Neutrophil (primary cell): ENCODE data around the gene TPSG1.
"Not testable (repeated sequence)": the region's sequence is repeated elsewhere in the genome, so short reads cannot be mapped to it uniquely, and the experiment has no call there.

ENCODE experiments used
- H3K27ac ChIP-seq: fragments of 200-600 bp; sonication (generic); 2 replicates; pipeline ENCODE4 v1.5.1; 2016; ENCODE audit warnings: mild to moderate bottlenecking, moderate library complexity
- H3K27me3 ChIP-seq: fragments of 200-600 bp; sonication (generic); 2 replicates; pipeline ENCODE4 v1.6.0; 2016; ENCODE audit warnings: mild to moderate bottlenecking
- H3K36me3 ChIP-seq: fragments of 200-600 bp; sonication (generic); 2 replicates; pipeline ENCODE4 v1.5.1; 2017
- H3K4me1 ChIP-seq, 2 experiments: fragments of 200-600 bp in 1 of 2; sonication (generic) in 1 of 2; 1 replicate in 1 of 2; 2 replicates in 1 of 2; pipeline versions ENCODE4 v1.5.1 to v1.6.1; 2013 to 2016; ENCODE audit warnings: low read depth in 1 of 2, low read length in 1 of 2, mild to moderate bottlenecking in 1 of 2, moderate library complexity in 1 of 2; ENCODE audit not compliant: control insufficient read depth in 1 of 2, insufficient read depth in 1 of 2
- H3K4me3 ChIP-seq, 2 experiments: fragments of 200-600 bp in 1 of 2; sonication (generic) in 1 of 2; 1 replicate in 1 of 2; 2 replicates in 1 of 2; pipeline ENCODE4 v1.5.1; 2013 to 2016; ENCODE audit warnings: low read depth in 1 of 2, low read length in 1 of 2, mild to moderate bottlenecking in 1 of 2, moderate library complexity in 1 of 2
- H3K9me3 ChIP-seq: fragments of 200-600 bp; sonication (generic); 2 replicates; pipeline ENCODE4 v1.5.1; 2016
- TF ChIP-seq, protein P1 (sequence below): fragments of 200-600 bp; sonication (generic); IDR thresholded peaks from 2 replicates; pipeline ENCODE4 v1.5.1; 2016; ENCODE audit warnings: antibody characterized with exemption

Gene TPSG1

GRCh38 chr16:1201444-1201843 is 23.6 kb downstream of the TPSG1 start:
- Histone ChIP-seq H3K27me3 (no peaks in the 10 kb centered on the region), H3K4me1 (no peaks in the 10 kb centered on the region), H3K4me3 (no peak overlapping the region), H3K27ac (no peak overlapping the region), H3K9me3 (no peaks in the 10 kb centered on the region), H3K36me3 (no peaks in the 10 kb centered on the region)
- TF ChIP-seq, protein P1, sequence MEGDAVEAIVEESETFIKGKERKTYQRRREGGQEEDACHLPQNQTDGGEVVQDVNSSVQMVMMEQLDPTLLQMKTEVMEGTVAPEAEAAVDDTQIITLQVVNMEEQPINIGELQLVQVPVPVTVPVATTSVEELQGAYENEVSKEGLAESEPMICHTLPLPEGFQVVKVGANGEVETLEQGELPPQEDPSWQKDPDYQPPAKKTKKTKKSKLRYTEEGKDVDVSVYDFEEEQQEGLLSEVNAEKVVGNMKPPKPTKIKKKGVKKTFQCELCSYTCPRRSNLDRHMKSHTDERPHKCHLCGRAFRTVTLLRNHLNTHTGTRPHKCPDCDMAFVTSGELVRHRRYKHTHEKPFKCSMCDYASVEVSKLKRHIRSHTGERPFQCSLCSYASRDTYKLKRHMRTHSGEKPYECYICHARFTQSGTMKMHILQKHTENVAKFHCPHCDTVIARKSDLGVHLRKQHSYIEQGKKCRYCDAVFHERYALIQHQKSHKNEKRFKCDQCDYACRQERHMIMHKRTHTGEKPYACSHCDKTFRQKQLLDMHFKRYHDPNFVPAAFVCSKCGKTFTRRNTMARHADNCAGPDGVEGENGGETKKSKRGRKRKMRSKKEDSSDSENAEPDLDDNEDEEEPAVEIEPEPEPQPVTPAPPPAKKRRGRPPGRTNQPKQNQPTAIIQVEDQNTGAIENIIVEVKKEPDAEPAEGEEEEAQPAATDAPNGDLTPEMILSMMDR = no peak

DNA sequence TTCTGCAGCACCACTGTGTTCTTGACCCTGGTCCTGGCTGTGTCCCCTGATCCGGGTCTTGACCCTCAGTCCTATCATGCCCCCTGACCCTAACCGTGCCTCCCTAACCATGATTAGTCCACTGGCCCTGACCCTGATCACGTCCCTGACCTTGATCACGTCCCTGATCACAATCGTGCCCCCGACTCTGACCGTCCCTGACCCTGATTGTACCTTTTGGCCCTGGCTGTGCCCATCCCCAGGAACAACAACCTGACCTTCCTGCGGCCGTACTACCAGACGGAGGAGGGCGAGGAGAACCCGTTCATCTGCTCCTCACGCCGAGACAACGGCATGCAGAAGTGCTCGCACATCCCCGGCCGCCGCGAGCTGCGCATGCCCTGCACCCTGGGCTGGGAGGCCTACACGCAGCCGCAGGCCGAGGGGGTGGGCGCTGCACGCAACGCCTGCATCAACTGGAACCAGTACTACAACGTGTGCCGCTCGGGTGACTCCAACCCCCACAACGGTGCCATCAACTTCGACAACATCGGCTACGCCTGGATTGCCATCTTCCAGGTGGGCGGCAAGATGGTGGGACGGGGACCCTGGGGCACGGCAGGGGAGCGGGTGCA is 24.9 kb downstream of the TPSG1 start:
- Histone ChIP-seq H3K27ac (no peak overlapping the region), H3K4me1 (no peaks in the 10 kb centered on the region), H3K4me3 (no peak overlapping the region), H3K27me3 (peaks cover 9% of the 10 kb centered on the region), H3K36me3 (no peaks in the 10 kb centered on the region), H3K9me3 (no peaks in the 10 kb centered on the region)
- TF ChIP-seq, protein P1 = no peak

DNA sequence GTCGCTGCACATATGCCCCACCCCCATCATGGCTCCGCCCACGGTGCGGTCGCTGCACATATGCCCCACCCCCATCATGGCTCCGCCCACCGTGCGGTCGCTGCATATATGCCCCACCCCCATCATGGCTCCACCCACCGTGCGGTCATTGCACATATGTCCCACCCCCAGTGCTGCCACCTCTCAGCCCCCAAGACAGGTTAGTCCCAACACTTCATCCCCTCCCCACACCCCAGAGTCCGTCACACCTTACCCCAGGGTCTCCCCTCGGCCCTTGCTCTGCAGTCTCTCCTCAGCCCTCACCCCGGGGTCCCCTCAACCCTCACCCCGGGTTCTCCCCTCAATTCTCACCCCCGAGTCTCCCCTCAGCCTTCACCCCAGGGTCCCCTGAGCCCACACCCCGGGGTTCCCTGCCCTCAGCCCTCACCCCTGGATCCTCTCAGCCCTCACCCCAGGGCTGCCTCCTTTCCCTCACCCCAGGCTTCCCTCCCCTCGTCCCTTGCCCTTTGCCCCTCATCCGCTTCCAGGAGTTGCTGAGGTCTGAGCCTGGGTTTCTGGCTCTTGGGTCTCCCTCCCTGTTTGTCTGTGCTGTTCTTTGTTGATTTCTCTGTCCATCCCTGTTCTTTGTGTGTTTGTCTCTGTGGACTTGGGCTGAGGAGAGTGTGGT is 25.6 kb downstream of the TPSG1 start:
- H3K4me1 ChIP-seq = no peaks in the 10 kb centered on the region
- no peak overlapping the region for H3K4me3 ChIP-seq
- H3K36me3 ChIP-seq = no peaks in the 10 kb centered on the region
- no peaks in the 10 kb centered on the region for H3K9me3 ChIP-seq
- TF ChIP-seq, protein P1 = no peak
- H3K27me3 ChIP-seq = peaks cover 15% of the 10 kb centered on the region
- H3K27ac ChIP-seq = no peak overlapping the region

GRCh38 chr16:1198671-1199346 is 26.3 kb downstream of the TPSG1 start:
- not testable (repeated sequence) for H3K9me3 ChIP-seq, H3K4me3 ChIP-seq, H3K36me3 ChIP-seq, H3K27ac ChIP-seq, H3K4me1 ChIP-seq
- H3K27me3 ChIP-seq = peaks cover 22% of the 10 kb centered on the region

DNA sequence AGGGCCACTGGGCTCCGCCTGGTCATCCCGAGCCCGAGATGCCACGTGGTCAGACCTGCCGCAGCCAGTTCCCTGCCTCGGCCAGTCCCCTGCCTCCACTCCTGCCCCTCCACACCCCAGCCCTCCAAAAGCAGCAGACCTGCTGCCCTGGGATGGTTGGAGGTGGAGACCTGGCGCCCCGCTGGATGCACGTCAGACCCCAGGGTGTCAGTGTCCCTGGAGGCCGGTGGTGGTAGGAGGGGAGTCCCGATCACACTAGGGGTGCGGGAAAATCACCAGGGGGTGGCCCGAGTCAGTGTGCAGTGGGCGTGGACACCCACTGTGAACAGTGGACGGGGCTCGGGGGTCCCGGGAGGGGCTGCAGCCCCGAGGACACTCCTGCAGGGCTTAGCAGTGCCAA is 26.9 kb downstream of the TPSG1 start:
- TF ChIP-seq, protein P1 = no peak
- no peaks in the 10 kb centered on the region for H3K4me1 ChIP-seq
- no peaks in the 10 kb centered on the region for H3K9me3 ChIP-seq
- H3K27ac ChIP-seq = no peak overlapping the region
- no peak overlapping the region for H3K4me3 ChIP-seq
- H3K36me3 ChIP-seq = no peaks in the 10 kb centered on the region
- peaks cover 28% of the 10 kb centered on the region for H3K27me3 ChIP-seq
